ENCODE results near the gene CFAP46.

DNA sequence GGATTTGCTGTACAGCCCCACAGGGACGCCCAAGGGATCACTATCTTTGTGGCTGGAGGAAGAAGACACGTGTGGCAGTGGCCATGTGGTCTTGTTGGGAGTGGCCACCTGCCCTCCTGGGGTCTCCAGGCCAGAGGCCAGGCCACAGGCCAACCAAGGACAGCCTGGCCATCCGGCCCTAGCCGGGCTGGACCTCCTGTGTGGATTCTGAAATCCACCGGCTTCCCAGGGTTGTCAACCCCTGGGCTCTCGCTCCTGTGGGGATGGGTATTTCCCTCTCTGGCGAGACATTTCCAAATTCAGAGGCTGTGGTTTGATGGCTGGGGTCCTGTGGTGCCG lies 31.5 kb upstream of the CFAP46 start:
- TF ChIP-seq, protein P1, sequence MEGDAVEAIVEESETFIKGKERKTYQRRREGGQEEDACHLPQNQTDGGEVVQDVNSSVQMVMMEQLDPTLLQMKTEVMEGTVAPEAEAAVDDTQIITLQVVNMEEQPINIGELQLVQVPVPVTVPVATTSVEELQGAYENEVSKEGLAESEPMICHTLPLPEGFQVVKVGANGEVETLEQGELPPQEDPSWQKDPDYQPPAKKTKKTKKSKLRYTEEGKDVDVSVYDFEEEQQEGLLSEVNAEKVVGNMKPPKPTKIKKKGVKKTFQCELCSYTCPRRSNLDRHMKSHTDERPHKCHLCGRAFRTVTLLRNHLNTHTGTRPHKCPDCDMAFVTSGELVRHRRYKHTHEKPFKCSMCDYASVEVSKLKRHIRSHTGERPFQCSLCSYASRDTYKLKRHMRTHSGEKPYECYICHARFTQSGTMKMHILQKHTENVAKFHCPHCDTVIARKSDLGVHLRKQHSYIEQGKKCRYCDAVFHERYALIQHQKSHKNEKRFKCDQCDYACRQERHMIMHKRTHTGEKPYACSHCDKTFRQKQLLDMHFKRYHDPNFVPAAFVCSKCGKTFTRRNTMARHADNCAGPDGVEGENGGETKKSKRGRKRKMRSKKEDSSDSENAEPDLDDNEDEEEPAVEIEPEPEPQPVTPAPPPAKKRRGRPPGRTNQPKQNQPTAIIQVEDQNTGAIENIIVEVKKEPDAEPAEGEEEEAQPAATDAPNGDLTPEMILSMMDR (IDR thresholded peaks at IDR 0.05) = no peak
- no peak for TF ChIP-seq POLR2A (IDR thresholded peaks at IDR 0.05)

Data from Peyer's patch (tissue), 4 donors.